Brain microvascular endothelial cell (primary cell): ENCODE results near the gene WFIKKN1.

Source experiments
- DNase-seq: peaks from one replicate; pipeline ENCODE4 v3.0.0-alpha.2; 2020
- H3K27ac ChIP-seq: fragments of 250-450 bp; sonication (Bioruptor Pico); 2 replicates; pipeline ENCODE4 v1.5.1; 2020; ENCODE audit warnings: mild to moderate bottlenecking, moderate library complexity
- H3K27me3 ChIP-seq: fragments of 250-450 bp; sonication (Bioruptor Pico); replicated peaks from 2 replicates; pipeline ENCODE4 v1.5.1; 2020; ENCODE audit warnings: mild to moderate bottlenecking
- H3K36me3 ChIP-seq: fragments of 250-450 bp; sonication (Bioruptor Pico); replicated peaks from 2 replicates; pipeline ENCODE4 v1.5.1; 2020; ENCODE audit warnings: mild to moderate bottlenecking
- H3K4me3 ChIP-seq: 2 replicates; pipeline ENCODE4 v1.5.1; 2011; ENCODE audit warnings: low read depth, mild to moderate bottlenecking, control low read depth, low read length, moderate library complexity
- in situ Hi-C: cut with HindIII; loops from 2 replicates; pipeline ENCODE4 v1.10.0; 2017; ENCODE audit warnings: low sequenced_read_pairs, low pct_ligation_motif_present
- TF ChIP-seq, protein P1 (sequence below): IDR thresholded peaks from 2 replicates; pipeline ENCODE4 v1.5.1; 2011; ENCODE audit warnings: low read depth, mild to moderate bottlenecking, moderate library complexity, low read length, control low read depth, inconsistent platforms; ENCODE audit errors: missing control alignments

WFIKKN1 gene

DNA sequence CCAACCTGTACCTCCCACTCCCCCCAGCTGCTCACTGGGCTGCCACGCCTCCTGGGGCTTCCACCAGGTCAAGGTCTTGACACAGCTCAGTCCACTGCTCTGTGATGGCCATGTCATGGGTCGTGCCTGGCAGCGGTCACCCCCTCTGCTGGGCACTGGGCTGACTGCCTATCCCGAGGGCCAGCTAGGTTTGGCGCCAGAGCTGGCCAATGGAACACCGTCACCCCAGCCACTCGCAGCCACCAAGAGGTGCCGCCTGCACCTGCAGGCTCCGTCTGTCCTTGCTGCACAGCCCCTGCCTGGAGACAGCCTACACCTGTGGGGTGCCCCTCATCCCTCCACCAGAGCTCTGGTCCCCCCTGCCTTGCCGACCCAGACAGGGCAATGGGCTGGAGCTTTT, 45.4 kb upstream of the WFIKKN1 start:
- Histone ChIP-seq H3K27ac (no peak overlapping the region), H3K36me3 (no peaks in the 10 kb centered on the region), H3K27me3 (no peaks in the 10 kb centered on the region), H3K4me3 (no peak overlapping the region)
- DNase-seq: no peak
- in situ Hi-C loops: no loop called here
- TF ChIP-seq, protein P1, sequence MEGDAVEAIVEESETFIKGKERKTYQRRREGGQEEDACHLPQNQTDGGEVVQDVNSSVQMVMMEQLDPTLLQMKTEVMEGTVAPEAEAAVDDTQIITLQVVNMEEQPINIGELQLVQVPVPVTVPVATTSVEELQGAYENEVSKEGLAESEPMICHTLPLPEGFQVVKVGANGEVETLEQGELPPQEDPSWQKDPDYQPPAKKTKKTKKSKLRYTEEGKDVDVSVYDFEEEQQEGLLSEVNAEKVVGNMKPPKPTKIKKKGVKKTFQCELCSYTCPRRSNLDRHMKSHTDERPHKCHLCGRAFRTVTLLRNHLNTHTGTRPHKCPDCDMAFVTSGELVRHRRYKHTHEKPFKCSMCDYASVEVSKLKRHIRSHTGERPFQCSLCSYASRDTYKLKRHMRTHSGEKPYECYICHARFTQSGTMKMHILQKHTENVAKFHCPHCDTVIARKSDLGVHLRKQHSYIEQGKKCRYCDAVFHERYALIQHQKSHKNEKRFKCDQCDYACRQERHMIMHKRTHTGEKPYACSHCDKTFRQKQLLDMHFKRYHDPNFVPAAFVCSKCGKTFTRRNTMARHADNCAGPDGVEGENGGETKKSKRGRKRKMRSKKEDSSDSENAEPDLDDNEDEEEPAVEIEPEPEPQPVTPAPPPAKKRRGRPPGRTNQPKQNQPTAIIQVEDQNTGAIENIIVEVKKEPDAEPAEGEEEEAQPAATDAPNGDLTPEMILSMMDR: no peak

- in situ Hi-C loops: no loop called here
- Histone ChIP-seq H3K27ac (no peak overlapping the region), H3K27me3 (no peaks in the 10 kb centered on the region), H3K4me3 (no peak overlapping the region), H3K36me3 (no peaks in the 10 kb centered on the region)
- DNase-seq: no peak
- TF ChIP-seq, protein P1: no peak
Measured at GRCh38 chr16:586047-586644, 44.6 kb upstream of the WFIKKN1 start.

- TF ChIP-seq, protein P1: no peak
- Histone ChIP-seq H3K27ac (no peak overlapping the region), H3K27me3 (no peaks in the 10 kb centered on the region), H3K36me3 (no peaks in the 10 kb centered on the region), H3K4me3 (no peak overlapping the region)
- DNase-seq: no peak
- in situ Hi-C loops: no loop called here
Measured at GRCh38 chr16:586645-587590, 43.9 kb upstream of the WFIKKN1 start.

DNA sequence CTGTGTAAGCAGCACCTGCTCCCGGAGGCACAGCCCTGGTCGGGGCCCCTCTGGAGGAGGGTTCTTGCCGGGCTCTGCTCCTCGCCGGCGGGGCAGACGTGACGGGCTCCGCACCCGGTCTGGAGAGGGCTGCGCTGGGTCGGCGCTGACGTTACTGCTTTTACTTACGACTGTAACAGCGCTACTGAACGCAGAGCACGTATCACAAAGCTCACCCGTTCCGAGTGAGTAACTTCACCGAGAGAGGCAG, 42.2 kb upstream of the WFIKKN1 start:
- in situ Hi-C loops: no loop called here
- peak; percentile 62 for DNase-seq
- Histone ChIP-seq H3K4me3 (peak overlapping the region; percentile 87), H3K27me3 (no peaks in the 10 kb centered on the region), H3K27ac (peak overlapping the region; percentile 96), H3K36me3 (no peaks in the 10 kb centered on the region)
- TF ChIP-seq, protein P1: no peak

GRCh38 chr16:588889-589657, 41.7 kb upstream of the WFIKKN1 start:
- Histone ChIP-seq H3K36me3 (no peaks in the 10 kb centered on the region), H3K4me3 (peak overlapping the region; percentile 87), H3K27me3 (no peaks in the 10 kb centered on the region), H3K27ac (peak overlapping the region; percentile 96)
- peak; percentile 92 for DNase-seq
- in situ Hi-C loops: no loop called here
- TF ChIP-seq, protein P1: no peak
